SK-N-SH (cell line): Measurements from ENCODE around the gene PITPNM3. TPM values are rescaled to one million over a fixed set of nuclear protein-coding genes. Genes with fewer than 3 reads are reported as not detected.
A peak's percentile ranks its signal among the peaks of the same experiment; 100 is the strongest.

Experiments used
- CTCF ChIA-PET: fragments of 300-600, 350-600 bp; formaldehyde crosslinking; extraction: SDS; loops from one replicate; lab custom pipeline; 2021; lab: Yijun Ruan, JAX
- POLR2A ChIA-PET: fragments of 350-600 bp; sonication (Branson Sonifier 250); formaldehyde crosslinking; extraction: SDS; loops from one replicate; lab custom pipeline; 2020; ENCODE audit warnings: antibody characterized with exemption, inconsistent platforms; lab: Yijun Ruan, JAX
- DNase-seq: peaks from one replicate; pipeline ENCODE4 v3.0.0; 2012
- H2AFZ ChIP-seq: fragments of 200-600 bp; sonication (generic); 2 replicates; pipeline ENCODE4 v1.8.1; 2016; ENCODE audit warnings: antibody characterized with exemption, mild to moderate bottlenecking, low read depth
- H3F3A ChIP-seq: fragments of 200-600 bp; sonication (generic); replicated peaks from 2 replicates; pipeline ENCODE3; 2016; ENCODE audit warnings: antibody characterized with exemption, mild to moderate bottlenecking; ENCODE audit not compliant: insufficient read depth
- H3K27ac ChIP-seq, 2 experiments: fragments of 200-500 bp in 1 of 2; fragments of 200-600 bp in 1 of 2; sonication (Bioruptor generic) in 1 of 2; sonication (generic), shearing (Covaris generic) in 1 of 2; 2 replicates each; pipeline versions ENCODE4 v1.5.1 to v1.6.1; 2014 to 2016; ENCODE audit warnings: low read depth in 2 of 2, inconsistent platforms in 1 of 2, low read length in 1 of 2, mild to moderate bottlenecking in 1 of 2, mixed read lengths in 1 of 2
- H3K27me3 ChIP-seq: fragments of 200-600 bp; sonication (generic), shearing (Covaris generic); 2 replicates; pipeline ENCODE4 v1.6.1; 2016; ENCODE audit warnings: mixed run types; ENCODE audit not compliant: insufficient read depth
- H3K36me3 ChIP-seq, 2 experiments: fragments of 200-500 bp in 1 of 2; fragments of 200-600 bp in 1 of 2; sonication (Bioruptor generic) in 1 of 2; sonication (generic) in 1 of 2; replicated peaks in 1 of 2; 2 replicates each; pipeline versions ENCODE3 to v1.5.1; 2014 to 2016; ENCODE audit warnings: low read length in 1 of 2, mild to moderate bottlenecking in 1 of 2; ENCODE audit not compliant: insufficient read depth in 2 of 2, control insufficient read depth in 1 of 2
- H3K4me1 ChIP-seq, 2 experiments: fragments of 200-500 bp in 1 of 2; fragments of 200-600 bp in 1 of 2; sonication (Bioruptor generic) in 1 of 2; sonication (generic), shearing (Covaris generic) in 1 of 2; 2 replicates each; pipeline versions ENCODE4 v1.5.1 to v1.6.1; 2014 to 2016; ENCODE audit warnings: low read depth in 1 of 2, low read length in 1 of 2, mixed run types in 1 of 2; ENCODE audit not compliant: insufficient read depth in 2 of 2, control insufficient read depth in 1 of 2
- H3K4me2 ChIP-seq: fragments of 200-600 bp; sonication (generic), shearing (Covaris generic); 2 replicates; pipeline ENCODE4 v1.6.1; 2017; ENCODE audit warnings: mixed run types
- H3K4me3 ChIP-seq, 2 experiments: fragments of 200-500 bp in 1 of 2; fragments of 200-600 bp in 1 of 2; sonication (Bioruptor generic) in 1 of 2; sonication (generic), shearing (Covaris generic) in 1 of 2; 2 replicates each; pipeline versions ENCODE4 v1.5.1 to v1.8.1; 2014 to 2016; ENCODE audit warnings: low read depth in 2 of 2, inconsistent platforms in 1 of 2, low read length in 1 of 2, mild to moderate bottlenecking in 1 of 2, mixed read lengths in 1 of 2, moderate library complexity in 1 of 2
- H3K79me2 ChIP-seq: fragments of 200-600 bp; sonication (generic); 2 replicates; pipeline ENCODE4 v1.8.1; 2017; ENCODE audit warnings: mild to moderate bottlenecking; ENCODE audit not compliant: insufficient read depth
- H3K9ac ChIP-seq: fragments of 200-600 bp; sonication (generic); 2 replicates; pipeline ENCODE4 v1.6.1; 2017; ENCODE audit warnings: mixed run types
- H3K9me2 ChIP-seq: fragments of 200-600 bp; sonication (generic); 2 replicates; pipeline ENCODE4 v1.6.1; 2017; ENCODE audit warnings: mixed run types
- H3K9me3 ChIP-seq: fragments of 200-600 bp; sonication (generic); 2 replicates; pipeline ENCODE4 v1.6.1; 2017; ENCODE audit warnings: mixed run types, mild to moderate bottlenecking, moderate library complexity
- H4K20me1 ChIP-seq: fragments of 200-600 bp; sonication (generic); 2 replicates; pipeline ENCODE4 v1.6.1; 2017; ENCODE audit warnings: mild to moderate bottlenecking, mixed run types; ENCODE audit not compliant: insufficient read depth
- CHD2 ChIP-seq: fragments of 150-350 bp; IDR thresholded peaks from 2 replicates; pipeline ENCODE4 v1.6.1; 2018; ENCODE audit warnings: low read length; ENCODE audit not compliant: partially characterized antibody
- EP300 ChIP-seq, 2 experiments: IDR thresholded peaks; 2 replicates each; pipeline versions ENCODE4 v1.4.0 to v1.6.1; 2012; ENCODE audit warnings: borderline replicate concordance in 1 of 2, low read depth in 1 of 2, low read length in 1 of 2
- FOXJ3 ChIP-seq: sonication (generic); formaldehyde crosslinking; IDR thresholded peaks from 2 replicates; pipeline ENCODE4 v1.5.1; 2020; ENCODE audit warnings: mild to moderate bottlenecking, missing genetic modification reagents
- GATA2 ChIP-seq: sonication (generic); formaldehyde crosslinking; IDR thresholded peaks from 2 replicates; pipeline ENCODE4 v1.5.0; 2020; ENCODE audit warnings: mild to moderate bottlenecking, missing genetic modification reagents
- JUND ChIP-seq: IDR thresholded peaks from 2 replicates; pipeline ENCODE4 v1.4.0; 2012
- MEF2A ChIP-seq: IDR thresholded peaks from 2 replicates; pipeline ENCODE4 v1.4.0; 2012; ENCODE audit warnings: low read depth, borderline replicate concordance
- NFIC ChIP-seq: IDR thresholded peaks from 2 replicates; pipeline ENCODE4 v1.4.0; 2012; ENCODE audit warnings: borderline replicate concordance
- NRF1 ChIP-seq: IDR thresholded peaks from 2 replicates; pipeline ENCODE4 v1.6.1; 2012; ENCODE audit warnings: low read depth, mild to moderate bottlenecking, low read length
- POLR2AphosphoS5 ChIP-seq: IDR thresholded peaks from 2 replicates; pipeline ENCODE4 v1.6.1; 2012; ENCODE audit warnings: low read depth, low read length
- RAD21 ChIP-seq: IDR thresholded peaks from 2 replicates; pipeline ENCODE4 v1.6.1; 2012; ENCODE audit warnings: mild to moderate bottlenecking, low read length
- SMC3 ChIP-seq: IDR thresholded peaks from 2 replicates; pipeline ENCODE4 v1.6.1; 2012; ENCODE audit warnings: low read depth, low read length, improper control_type of control experiment
- TEAD4 ChIP-seq: IDR thresholded peaks from 2 replicates; pipeline ENCODE4 v1.4.0; 2012; ENCODE audit warnings: mild to moderate bottlenecking, borderline replicate concordance; ENCODE audit not compliant: insufficient read depth
- YY1 ChIP-seq: IDR thresholded peaks from 2 replicates; pipeline ENCODE4 v1.4.0; 2012; ENCODE audit warnings: low read depth, mild to moderate bottlenecking
- WGBS: methylation state at CpG from one replicate; pipeline ENCODE4 v1.1.6; 2017; ENCODE audit warnings: low lambda C conversion rate; 5-methylcytosine and 5-hydroxymethylcytosine counted together
- polyA plus RNA-seq, 3 experiments: library from polyadenylated mRNA; depleted of rRNA; stranded (reverse); fragments of >200 nt; gene quantifications; 2 replicates each; pipeline ENCODE4 v1.2.3, GENCODE V29; 2012
- TF ChIP-seq, protein P1 (sequence below): IDR thresholded peaks from 2 replicates; pipeline ENCODE4 v1.4.0; 2012; ENCODE audit warnings: low read depth, borderline replicate concordance
- TF ChIP-seq, protein P2 (sequence below): IDR thresholded peaks from 2 replicates; pipeline ENCODE4; 2012
- TF ChIP-seq, protein P3 (sequence below): fragments of 200-600 bp; sonication (generic); IDR thresholded peaks from 2 replicates; pipeline ENCODE4 v1.6.1; 2017; ENCODE audit warnings: antibody characterized with exemption, mild to moderate bottlenecking, moderate library complexity

Gene PITPNM3
- polyA plus RNA-seq, 1 of the 3 experiments (the other 2 are of a cell fraction) = 0.82 TPM

DNA sequence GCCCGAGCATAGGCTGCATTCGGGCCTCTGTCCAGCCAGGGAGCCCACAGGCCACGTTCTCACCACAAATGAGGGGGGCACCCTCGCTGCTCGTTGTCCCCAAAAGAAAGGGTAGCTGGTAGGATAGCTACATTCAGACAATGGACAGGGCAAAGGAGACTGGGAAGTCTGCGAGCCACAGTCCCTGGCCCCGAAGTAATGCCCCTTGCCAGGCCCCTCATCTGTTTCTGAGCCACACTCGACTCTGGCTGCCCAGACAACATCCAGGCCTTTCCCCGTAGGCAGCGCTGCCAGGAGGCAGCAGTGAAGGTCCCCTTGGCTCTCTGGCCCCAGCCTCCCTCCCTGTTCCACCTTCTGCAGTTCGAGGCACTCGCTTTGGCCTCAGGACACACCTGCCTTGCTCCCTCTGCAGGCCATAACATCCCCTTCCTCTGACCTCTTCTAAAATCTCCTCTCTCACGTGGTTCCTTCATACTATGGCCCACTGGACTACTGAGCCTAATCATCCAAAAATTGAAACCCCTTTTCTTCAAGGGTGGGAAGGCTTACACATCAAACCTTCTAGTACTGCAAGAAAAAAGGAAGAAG is 133.6 kb downstream of the PITPNM3 start:
- H3K79me2 ChIP-seq = no peaks in the 10 kb centered on the region
- no peaks in the 10 kb centered on the region for H3K9me3 ChIP-seq
- H3K9me2 ChIP-seq = no peaks in the 10 kb centered on the region
- ChIA-PET POLR2A (no interaction called here), CTCF (interaction anchor here (0.6 to 3.1 kb wide), 21 partner anchors 9 to 923 kb away, joined by 3 to 14 read pairs (median 4); partner anchors contain the start of genes AIPL1 and NLRP1)
- no peak overlapping the region for H3K9ac ChIP-seq
- TF ChIP-seq YY1 = no peak
- TF ChIP-seq NRF1 = no peak
- no peak for TF ChIP-seq GATA2 (CRISPR knock-in tag)
- no peak for TF ChIP-seq JUND
- no peak for TF ChIP-seq CHD2
- TF ChIP-seq, protein P1, sequence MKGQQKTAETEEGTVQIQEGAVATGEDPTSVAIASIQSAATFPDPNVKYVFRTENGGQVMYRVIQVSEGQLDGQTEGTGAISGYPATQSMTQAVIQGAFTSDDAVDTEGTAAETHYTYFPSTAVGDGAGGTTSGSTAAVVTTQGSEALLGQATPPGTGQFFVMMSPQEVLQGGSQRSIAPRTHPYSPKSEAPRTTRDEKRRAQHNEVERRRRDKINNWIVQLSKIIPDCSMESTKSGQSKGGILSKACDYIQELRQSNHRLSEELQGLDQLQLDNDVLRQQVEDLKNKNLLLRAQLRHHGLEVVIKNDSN = no peak
- TF ChIP-seq SMC3 = no peak
- no peak for TF ChIP-seq MEF2A
- no peak for TF ChIP-seq EP300 (IDR thresholded peaks at IDR 0.05; ENCODE audit: borderline replicate concordance in 1 of 2, low read depth in 1 of 2, low read length in 1 of 2)
- no peak for TF ChIP-seq NFIC
- TF ChIP-seq, protein P2, sequence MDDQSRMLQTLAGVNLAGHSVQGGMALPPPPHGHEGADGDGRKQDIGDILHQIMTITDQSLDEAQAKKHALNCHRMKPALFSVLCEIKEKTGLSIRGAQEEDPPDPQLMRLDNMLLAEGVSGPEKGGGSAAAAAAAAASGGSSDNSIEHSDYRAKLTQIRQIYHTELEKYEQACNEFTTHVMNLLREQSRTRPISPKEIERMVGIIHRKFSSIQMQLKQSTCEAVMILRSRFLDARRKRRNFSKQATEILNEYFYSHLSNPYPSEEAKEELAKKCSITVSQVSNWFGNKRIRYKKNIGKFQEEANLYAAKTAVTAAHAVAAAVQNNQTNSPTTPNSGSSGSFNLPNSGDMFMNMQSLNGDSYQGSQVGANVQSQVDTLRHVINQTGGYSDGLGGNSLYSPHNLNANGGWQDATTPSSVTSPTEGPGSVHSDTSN = no peak
- TF ChIP-seq RAD21 = no peak
- TF ChIP-seq FOXJ3 (CRISPR knock-in tag) = no peak
- no peak for TF ChIP-seq POLR2AphosphoS5
- H3K4me3 ChIP-seq = no peak overlapping the region
- no peaks in the 10 kb centered on the region for H3K36me3 ChIP-seq
- DNase-seq = no peak
- peaks cover 47% of the 10 kb centered on the region for H3K27me3 ChIP-seq
- H2AFZ ChIP-seq = no peak overlapping the region
- H3K27ac ChIP-seq = no peak overlapping the region
- 42% methylated on average over 10 of the region's 13 CpGs for WGBS
- H3K4me1 ChIP-seq = no peaks in the 10 kb centered on the region
- no peak overlapping the region for H3K4me2 ChIP-seq
- no peaks in the 10 kb centered on the region for H4K20me1 ChIP-seq
- H3F3A ChIP-seq = no peaks in the 10 kb centered on the region

DNA sequence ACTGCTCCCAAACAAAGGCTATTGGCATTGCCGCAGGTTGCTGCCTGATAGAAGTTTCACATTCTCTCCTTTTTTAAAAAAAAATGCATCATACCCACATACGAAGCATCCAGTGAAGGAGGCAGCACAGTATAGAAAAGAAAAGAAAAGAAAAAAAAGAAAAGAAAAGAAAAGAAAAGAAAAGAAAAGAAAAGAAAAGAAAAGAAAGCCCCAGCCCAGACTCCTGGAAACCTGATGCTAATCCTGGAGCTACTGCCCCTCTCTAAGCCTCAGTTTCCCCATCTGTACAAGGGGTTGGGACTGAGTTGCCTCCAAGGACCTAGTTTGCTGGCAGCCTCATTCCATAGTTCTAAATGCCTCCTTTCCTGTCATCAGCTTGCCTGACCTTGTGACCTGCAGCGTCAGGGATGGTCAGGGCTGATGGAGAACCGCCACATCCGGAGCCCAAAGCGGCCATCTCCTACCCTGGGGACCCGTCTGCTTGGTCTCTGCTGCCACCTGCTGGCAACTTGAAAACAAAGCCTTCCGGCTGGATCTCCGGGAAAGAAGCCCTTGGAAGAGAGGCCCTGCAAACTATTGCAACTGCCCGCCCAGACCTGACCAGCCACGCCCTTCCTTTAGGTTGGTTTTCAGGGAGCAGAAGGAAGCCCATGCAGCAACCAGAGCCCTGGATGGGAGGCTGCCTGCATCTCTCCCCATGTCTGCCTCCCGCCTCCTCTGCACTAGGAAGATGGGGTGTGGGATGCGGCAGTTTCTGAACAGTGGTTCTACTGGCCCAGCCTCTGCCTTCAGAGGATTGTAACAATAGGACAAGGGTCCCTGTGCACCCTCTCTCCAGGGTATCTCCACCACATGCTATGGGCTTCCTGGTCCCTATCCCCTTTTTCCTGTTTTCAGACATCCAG is 134.4 kb downstream of the PITPNM3 start:
- no peak overlapping the region for H3K9ac ChIP-seq
- no peak overlapping the region for H2AFZ ChIP-seq
- peaks cover 55% of the 10 kb centered on the region for H3K27me3 ChIP-seq
- H3K4me1 ChIP-seq = no peaks in the 10 kb centered on the region
- no peaks in the 10 kb centered on the region for H4K20me1 ChIP-seq
- H3K79me2 ChIP-seq = no peaks in the 10 kb centered on the region
- H3K9me3 ChIP-seq = no peaks in the 10 kb centered on the region
- TF ChIP-seq, protein P3, sequence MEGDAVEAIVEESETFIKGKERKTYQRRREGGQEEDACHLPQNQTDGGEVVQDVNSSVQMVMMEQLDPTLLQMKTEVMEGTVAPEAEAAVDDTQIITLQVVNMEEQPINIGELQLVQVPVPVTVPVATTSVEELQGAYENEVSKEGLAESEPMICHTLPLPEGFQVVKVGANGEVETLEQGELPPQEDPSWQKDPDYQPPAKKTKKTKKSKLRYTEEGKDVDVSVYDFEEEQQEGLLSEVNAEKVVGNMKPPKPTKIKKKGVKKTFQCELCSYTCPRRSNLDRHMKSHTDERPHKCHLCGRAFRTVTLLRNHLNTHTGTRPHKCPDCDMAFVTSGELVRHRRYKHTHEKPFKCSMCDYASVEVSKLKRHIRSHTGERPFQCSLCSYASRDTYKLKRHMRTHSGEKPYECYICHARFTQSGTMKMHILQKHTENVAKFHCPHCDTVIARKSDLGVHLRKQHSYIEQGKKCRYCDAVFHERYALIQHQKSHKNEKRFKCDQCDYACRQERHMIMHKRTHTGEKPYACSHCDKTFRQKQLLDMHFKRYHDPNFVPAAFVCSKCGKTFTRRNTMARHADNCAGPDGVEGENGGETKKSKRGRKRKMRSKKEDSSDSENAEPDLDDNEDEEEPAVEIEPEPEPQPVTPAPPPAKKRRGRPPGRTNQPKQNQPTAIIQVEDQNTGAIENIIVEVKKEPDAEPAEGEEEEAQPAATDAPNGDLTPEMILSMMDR = peak; percentile 84
- peak; percentile 93 for TF ChIP-seq RAD21
- TF ChIP-seq YY1 = peak; percentile 45; the same call in 1 of the 2 replicates
- peak; percentile 92 for TF ChIP-seq SMC3
- no peak for TF ChIP-seq TEAD4
- no peak overlapping the region; a peak in 1 of 4 replicates for H3K4me3 ChIP-seq
- DNase-seq = peak; percentile 89
- H3F3A ChIP-seq = no peaks in the 10 kb centered on the region
- WGBS = 4% methylated on average over 11 of the region's 13 CpGs
- CTCF ChIA-PET = interaction anchor here (0.6 to 3.1 kb wide), 32 partner anchors 8 to 922 kb away, joined by 3 to 14 read pairs (median 4); partner anchors contain the start of genes AIPL1 and NLRP1
- no peaks in the 10 kb centered on the region for H3K36me3 ChIP-seq
- POLR2A ChIA-PET = interaction anchor here (0.6 kb wide), 1 partner anchor 922 kb away, joined by 3 read pairs; no protein-coding TSS in a partner anchor
- no peak overlapping the region for H3K4me2 ChIP-seq
- no peak overlapping the region for H3K27ac ChIP-seq
- no peaks in the 10 kb centered on the region for H3K9me2 ChIP-seq
